ENCODE data around the gene DRD3.

Gene DRD3

GRCh38 chr3:114144909-114145688 lies 33.8 kb downstream of the DRD3 start:
- H3K4me1 ChIP-seq (ENCODE audit: control insufficient read depth, insufficient read depth, low read length), result no peaks in the 10 kb centered on the region
- no peak overlapping the region for H3K9ac ChIP-seq (ENCODE audit: low read length)
- no peak overlapping the region for H3K27ac ChIP-seq (ENCODE audit: low read depth, low read length)
- no peak overlapping the region for H3K4me3 ChIP-seq (ENCODE audit: low read depth, low read length)
- no peaks in the 10 kb centered on the region for H3K27me3 ChIP-seq (ENCODE audit: control insufficient read depth, insufficient read depth, low read length)
- H3K9me3 ChIP-seq (ENCODE audit: control insufficient read depth, insufficient read depth, low read depth, low read length), result no peaks in the 10 kb centered on the region
- no peaks in the 10 kb centered on the region for H3K36me3 ChIP-seq (ENCODE audit: control insufficient read depth, insufficient read depth, low read length)

DNA sequence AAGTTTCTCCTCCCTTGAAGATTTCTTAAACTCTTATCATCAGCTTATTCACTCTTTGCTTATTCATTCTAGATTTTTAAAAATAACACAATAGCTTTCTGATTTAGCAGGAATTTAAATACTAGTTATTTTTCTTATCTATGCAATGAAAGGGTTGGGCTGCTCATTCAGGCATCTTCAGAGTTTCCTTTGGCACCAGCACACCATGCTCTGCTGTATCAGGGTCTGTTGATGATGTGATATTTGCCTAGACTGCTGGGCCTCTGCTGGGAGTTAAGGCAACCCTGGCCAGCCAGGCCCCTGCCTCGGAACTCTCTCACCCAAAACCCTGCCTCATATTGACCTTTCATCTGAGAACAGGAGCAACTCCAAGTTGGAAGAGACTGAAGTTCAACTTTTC lies 35.0 kb downstream of the DRD3 start:
- H3K27ac ChIP-seq (ENCODE audit: low read depth, low read length), result no peak overlapping the region
- H3K9me3 ChIP-seq (ENCODE audit: control insufficient read depth, insufficient read depth, low read depth, low read length), result no peaks in the 10 kb centered on the region
- H3K4me3 ChIP-seq (ENCODE audit: low read depth, low read length), result no peak overlapping the region
- H3K36me3 ChIP-seq (ENCODE audit: control insufficient read depth, insufficient read depth, low read length), result no peaks in the 10 kb centered on the region
- H3K9ac ChIP-seq (ENCODE audit: low read length), result no peak overlapping the region
- no peaks in the 10 kb centered on the region for H3K4me1 ChIP-seq (ENCODE audit: control insufficient read depth, insufficient read depth, low read length)
- H3K27me3 ChIP-seq (ENCODE audit: control insufficient read depth, insufficient read depth, low read length), result no peaks in the 10 kb centered on the region

DNA sequence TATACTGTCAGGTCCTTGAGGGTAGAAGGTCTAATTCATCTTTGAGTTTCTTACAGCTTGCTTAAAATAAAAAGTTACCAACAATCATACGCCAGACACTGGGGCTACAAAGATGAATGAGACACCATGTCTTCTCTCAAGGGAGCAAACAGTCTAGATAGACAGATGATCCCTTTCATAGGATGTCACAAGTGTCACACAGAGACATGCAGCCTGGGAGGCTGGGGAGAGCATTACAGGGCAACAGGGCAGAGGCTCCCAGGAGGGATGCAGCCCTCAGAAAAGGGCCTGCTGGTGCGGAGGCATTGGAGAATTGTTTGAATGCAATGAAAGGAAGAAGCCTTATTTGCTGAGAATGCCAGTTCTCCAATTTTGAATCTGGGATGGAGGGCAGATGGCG lies 39.0 kb downstream of the DRD3 start:
- no peaks in the 10 kb centered on the region for H3K36me3 ChIP-seq (ENCODE audit: control insufficient read depth, insufficient read depth, low read length)
- H3K4me3 ChIP-seq (ENCODE audit: low read depth, low read length), result no peak overlapping the region
- H3K27me3 ChIP-seq (ENCODE audit: control insufficient read depth, insufficient read depth, low read length), result no peaks in the 10 kb centered on the region
- H3K27ac ChIP-seq (ENCODE audit: low read depth, low read length), result no peak overlapping the region
- H3K9ac ChIP-seq (ENCODE audit: low read length), result no peak overlapping the region
- no peaks in the 10 kb centered on the region for H3K4me1 ChIP-seq (ENCODE audit: control insufficient read depth, insufficient read depth, low read length)
- no peaks in the 10 kb centered on the region for H3K9me3 ChIP-seq (ENCODE audit: control insufficient read depth, insufficient read depth, low read depth, low read length)

GRCh38 chr3:114133947-114134346 lies 44.9 kb downstream of the DRD3 start:
- no peak overlapping the region for H3K27ac ChIP-seq (ENCODE audit: low read depth, low read length)

GRCh38 chr3:114132500-114132899 lies 46.4 kb downstream of the DRD3 start:
- no peak overlapping the region for H3K4me3 ChIP-seq (ENCODE audit: low read depth, low read length)
- H3K4me1 ChIP-seq (ENCODE audit: control insufficient read depth, insufficient read depth, low read length), result no peaks in the 10 kb centered on the region
- no peaks in the 10 kb centered on the region for H3K27me3 ChIP-seq (ENCODE audit: control insufficient read depth, insufficient read depth, low read length)
- H3K27ac ChIP-seq (ENCODE audit: low read depth, low read length), result no peak overlapping the region
- H3K9me3 ChIP-seq (ENCODE audit: control insufficient read depth, insufficient read depth, low read depth, low read length), result no peaks in the 10 kb centered on the region
- H3K9ac ChIP-seq (ENCODE audit: low read length), result no peak overlapping the region
- no peaks in the 10 kb centered on the region for H3K36me3 ChIP-seq (ENCODE audit: control insufficient read depth, insufficient read depth, low read length)

More at GRCh38 chr3:114133947-114134346, 44.9 kb downstream of the DRD3 start:
- H3K27me3 ChIP-seq (ENCODE audit: control insufficient read depth, insufficient read depth, low read length), result no peaks in the 10 kb centered on the region
- no peaks in the 10 kb centered on the region for H3K4me1 ChIP-seq (ENCODE audit: control insufficient read depth, insufficient read depth, low read length)
- H3K4me3 ChIP-seq (ENCODE audit: low read depth, low read length), result no peak overlapping the region
- no peaks in the 10 kb centered on the region for H3K36me3 ChIP-seq (ENCODE audit: control insufficient read depth, insufficient read depth, low read length)
- H3K9ac ChIP-seq (ENCODE audit: low read length), result no peak overlapping the region
- H3K9me3 ChIP-seq (ENCODE audit: control insufficient read depth, insufficient read depth, low read depth, low read length), result no peaks in the 10 kb centered on the region

- H3K4me1 ChIP-seq (ENCODE audit: control insufficient read depth, insufficient read depth, low read length), result no peaks in the 10 kb centered on the region
- no peaks in the 10 kb centered on the region for H3K36me3 ChIP-seq (ENCODE audit: control insufficient read depth, insufficient read depth, low read length)
- H3K4me3 ChIP-seq (ENCODE audit: low read depth, low read length), result no peak overlapping the region
- no peak overlapping the region for H3K27ac ChIP-seq (ENCODE audit: low read depth, low read length)
- no peaks in the 10 kb centered on the region for H3K9me3 ChIP-seq (ENCODE audit: control insufficient read depth, insufficient read depth, low read depth, low read length)
- H3K27me3 ChIP-seq (ENCODE audit: control insufficient read depth, insufficient read depth, low read length), result no peaks in the 10 kb centered on the region
- H3K9ac ChIP-seq (ENCODE audit: low read length), result no peak overlapping the region
Observed at GRCh38 chr3:114128826-114129225, 50.0 kb downstream of the DRD3 start.

GRCh38 chr3:114128231-114128630 lies 50.6 kb downstream of the DRD3 start:
- no peaks in the 10 kb centered on the region for H3K36me3 ChIP-seq (ENCODE audit: control insufficient read depth, insufficient read depth, low read length)

DNA sequence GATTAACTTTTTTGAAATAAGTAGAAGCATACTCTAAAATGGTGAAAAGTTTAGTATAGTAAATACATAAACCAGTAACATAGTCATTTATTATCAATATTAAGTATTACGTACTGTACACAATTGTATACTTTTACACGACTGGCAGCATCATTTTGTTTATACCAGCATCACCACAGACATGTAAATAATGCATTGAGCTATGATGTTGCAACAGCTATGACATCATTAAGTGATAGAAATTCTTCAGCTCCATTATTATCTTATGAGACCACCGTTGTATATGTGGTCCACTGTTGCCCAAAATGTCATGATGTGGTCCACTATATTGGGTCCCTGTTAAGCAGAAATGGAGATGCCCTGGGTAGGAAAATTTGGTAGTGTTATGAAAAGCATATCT lies 51.3 kb downstream of the DRD3 start:
- peaks cover 2% of the 10 kb centered on the region for H3K4me1 ChIP-seq (ENCODE audit: control insufficient read depth, insufficient read depth, low read length)

More at GRCh38 chr3:114128231-114128630, 50.6 kb downstream of the DRD3 start:
- Histone ChIP-seq H3K27me3 (ENCODE audit: control insufficient read depth, insufficient read depth, low read length) (no peaks in the 10 kb centered on the region), H3K4me1 (ENCODE audit: control insufficient read depth, insufficient read depth, low read length) (no peaks in the 10 kb centered on the region), H3K4me3 (ENCODE audit: low read depth, low read length) (no peak overlapping the region), H3K9me3 (ENCODE audit: control insufficient read depth, insufficient read depth, low read depth, low read length) (no peaks in the 10 kb centered on the region), H3K27ac (ENCODE audit: low read depth, low read length) (no peak overlapping the region), H3K9ac (ENCODE audit: low read length) (no peak overlapping the region)

DNA sequence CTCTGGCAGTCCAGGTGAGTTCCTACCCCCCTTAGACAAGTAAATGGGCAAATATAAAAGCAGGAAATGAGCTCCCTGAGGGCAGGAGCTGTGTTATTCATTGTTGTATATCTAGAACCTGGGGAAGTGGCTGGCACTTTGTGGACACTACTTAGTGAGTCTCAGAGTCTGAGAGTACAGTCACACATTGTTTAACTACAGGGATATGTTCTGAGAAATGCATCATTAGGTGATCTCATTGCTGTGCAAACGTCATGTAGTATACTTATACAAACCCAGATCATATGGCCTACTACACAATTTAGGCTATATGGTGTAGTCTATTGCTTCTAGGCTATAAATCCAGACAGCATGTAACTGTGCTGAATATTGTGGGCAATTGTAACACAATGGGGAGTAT lies 52.4 kb downstream of the DRD3 start:
- no peaks in the 10 kb centered on the region for H3K36me3 ChIP-seq (ENCODE audit: control insufficient read depth, insufficient read depth, low read length)
- H3K27me3 ChIP-seq (ENCODE audit: control insufficient read depth, insufficient read depth, low read length), result no peaks in the 10 kb centered on the region
- no peaks in the 10 kb centered on the region for H3K9me3 ChIP-seq (ENCODE audit: control insufficient read depth, insufficient read depth, low read depth, low read length)
- no peak overlapping the region for H3K27ac ChIP-seq (ENCODE audit: low read depth, low read length)
- peaks cover 8% of the 10 kb centered on the region for H3K4me1 ChIP-seq (ENCODE audit: control insufficient read depth, insufficient read depth, low read length)
- no peak overlapping the region for H3K9ac ChIP-seq (ENCODE audit: low read length)
- H3K4me3 ChIP-seq (ENCODE audit: low read depth, low read length), result no peak overlapping the region

More for the DNA sequence above, 51.3 kb downstream of the DRD3 start:
- Histone ChIP-seq H3K4me3 (ENCODE audit: low read depth, low read length) (no peak overlapping the region), H3K9me3 (ENCODE audit: control insufficient read depth, insufficient read depth, low read depth, low read length) (no peaks in the 10 kb centered on the region), H3K27me3 (ENCODE audit: control insufficient read depth, insufficient read depth, low read length) (no peaks in the 10 kb centered on the region), H3K9ac (ENCODE audit: low read length) (no peak overlapping the region), H3K27ac (ENCODE audit: low read depth, low read length) (no peak overlapping the region), H3K36me3 (ENCODE audit: control insufficient read depth, insufficient read depth, low read length) (no peaks in the 10 kb centered on the region)

DNA sequence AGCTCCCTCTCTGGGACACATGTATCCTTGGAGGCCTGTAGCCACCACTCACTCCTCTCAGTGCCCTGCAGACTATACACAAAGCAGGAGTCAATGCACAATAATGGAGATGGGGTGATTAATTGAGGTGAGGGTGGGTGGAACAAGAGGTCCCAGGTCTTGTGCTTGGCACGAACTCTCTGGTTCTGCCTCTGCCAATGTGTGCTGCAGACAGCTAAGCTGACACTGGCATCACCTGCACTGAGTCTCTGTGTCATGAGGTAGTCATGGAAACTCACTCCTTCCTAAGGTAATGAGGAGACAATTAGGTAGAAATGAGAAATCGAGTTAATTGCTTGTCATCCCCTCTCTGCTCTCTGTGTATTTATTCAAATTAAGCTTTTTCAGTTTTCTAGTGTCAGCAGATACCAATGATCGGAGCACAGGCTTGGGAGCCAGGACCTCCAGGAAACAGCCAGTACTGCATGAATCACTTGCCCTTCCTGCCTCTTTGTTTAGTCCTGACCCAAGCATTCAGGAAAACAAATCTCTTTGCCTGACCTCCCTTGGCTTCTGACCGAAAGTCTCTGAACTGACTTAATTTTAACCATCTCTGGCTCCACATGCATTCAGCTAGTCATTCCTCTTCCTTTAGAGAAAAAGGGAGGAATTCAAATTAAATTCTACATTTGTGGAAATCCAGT lies 56.7 kb downstream of the DRD3 start:
- H3K27me3 ChIP-seq (ENCODE audit: control insufficient read depth, insufficient read depth, low read length), result no peaks in the 10 kb centered on the region
- no peaks in the 10 kb centered on the region for H3K9me3 ChIP-seq (ENCODE audit: control insufficient read depth, insufficient read depth, low read depth, low read length)
- no peak overlapping the region for H3K27ac ChIP-seq (ENCODE audit: low read depth, low read length)
- H3K36me3 ChIP-seq (ENCODE audit: control insufficient read depth, insufficient read depth, low read length), result no peaks in the 10 kb centered on the region
- H3K4me1 ChIP-seq (ENCODE audit: control insufficient read depth, insufficient read depth, low read length), result peaks cover 8% of the 10 kb centered on the region
- H3K9ac ChIP-seq (ENCODE audit: low read length), result no peak overlapping the region
- no peak overlapping the region for H3K4me3 ChIP-seq (ENCODE audit: low read depth, low read length)

- Histone ChIP-seq H3K4me1 (ENCODE audit: control insufficient read depth, insufficient read depth, low read length) (peaks cover 8% of the 10 kb centered on the region), H3K9me3 (ENCODE audit: control insufficient read depth, insufficient read depth, low read depth, low read length) (no peaks in the 10 kb centered on the region), H3K36me3 (ENCODE audit: control insufficient read depth, insufficient read depth, low read length) (no peaks in the 10 kb centered on the region), H3K9ac (ENCODE audit: low read length) (no peak overlapping the region), H3K27me3 (ENCODE audit: control insufficient read depth, insufficient read depth, low read length) (no peaks in the 10 kb centered on the region), H3K4me3 (ENCODE audit: low read depth, low read length) (no peak overlapping the region), H3K27ac (ENCODE audit: low read depth, low read length) (no peak overlapping the region)
Observed at GRCh38 chr3:114120211-114120610, 58.6 kb downstream of the DRD3 start.

Measured in HUES6 (cell line).